AG04449 (cell line): ENCODE measurements around the gene ASH1L.
"Not testable (repeated sequence)": the region's sequence is repeated elsewhere in the genome, so short reads cannot be mapped to it uniquely, and the experiment has no call there.

Experiments used
- CTCF ChIA-PET: fragments of 350-600 bp; formaldehyde crosslinking; extraction: SDS; loops from one replicate; lab custom pipeline; 2021; ENCODE audit warnings: antibody characterized with exemption; lab: Yijun Ruan, JAX
- POLR2A ChIA-PET: fragments of 400-600, 350-600 bp; formaldehyde crosslinking; extraction: SDS; loops from one replicate; lab custom pipeline; 2020; ENCODE audit warnings: antibody characterized with exemption, inconsistent platforms; lab: Yijun Ruan, JAX
- DNase-seq: peaks from one replicate; pipeline ENCODE4 v3.0.0-alpha.2; 2010; ENCODE audit warnings: low read depth, low spot score
- H3K4me3 ChIP-seq: 2 replicates; pipeline ENCODE4 v1.5.1; 2011; ENCODE audit warnings: low read depth, mild to moderate bottlenecking, control low read depth, low read length
- TF ChIP-seq, protein P1 (sequence below): IDR thresholded peaks from one replicate; pipeline ENCODE4 v1.5.1; 2011; ENCODE audit warnings: mild to moderate bottlenecking, moderate library complexity, low read length, control low read depth, inconsistent platforms; ENCODE audit not compliant: insufficient read depth; ENCODE audit errors: missing control alignments

Gene ASH1L

DNA sequence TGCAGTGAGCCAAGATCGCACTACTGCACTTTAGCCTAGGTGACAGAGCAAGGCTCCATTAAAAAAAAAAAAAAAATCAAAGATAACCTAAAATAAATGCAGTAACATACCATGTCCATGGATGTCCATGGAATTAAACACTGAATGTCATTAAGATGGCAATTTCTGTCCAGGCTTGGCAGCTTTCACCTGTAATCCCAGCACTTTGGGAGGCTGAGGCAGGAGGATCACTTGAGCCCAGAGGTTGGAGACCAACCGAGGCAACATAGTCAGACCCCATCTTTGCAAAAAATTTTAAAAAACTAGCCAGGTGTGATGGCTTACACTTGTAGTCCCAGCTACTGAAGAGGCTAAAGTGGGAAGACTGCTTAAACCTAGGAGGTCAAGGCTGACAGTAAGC is 141.8 kb downstream of the ASH1L start:
- CTCF ChIA-PET, result no interaction called here
- POLR2A ChIA-PET, result no interaction called here

GRCh38 chr1:155411840-155412239 is 150.8 kb downstream of the ASH1L start:
- DNase-seq, H3K4me3 ChIP-seq, POLR2A ChIA-PET, CTCF ChIA-PET: not testable (repeated sequence)

More for the DNA sequence above, 141.8 kb downstream of the ASH1L start:
- TF ChIP-seq, protein P1, sequence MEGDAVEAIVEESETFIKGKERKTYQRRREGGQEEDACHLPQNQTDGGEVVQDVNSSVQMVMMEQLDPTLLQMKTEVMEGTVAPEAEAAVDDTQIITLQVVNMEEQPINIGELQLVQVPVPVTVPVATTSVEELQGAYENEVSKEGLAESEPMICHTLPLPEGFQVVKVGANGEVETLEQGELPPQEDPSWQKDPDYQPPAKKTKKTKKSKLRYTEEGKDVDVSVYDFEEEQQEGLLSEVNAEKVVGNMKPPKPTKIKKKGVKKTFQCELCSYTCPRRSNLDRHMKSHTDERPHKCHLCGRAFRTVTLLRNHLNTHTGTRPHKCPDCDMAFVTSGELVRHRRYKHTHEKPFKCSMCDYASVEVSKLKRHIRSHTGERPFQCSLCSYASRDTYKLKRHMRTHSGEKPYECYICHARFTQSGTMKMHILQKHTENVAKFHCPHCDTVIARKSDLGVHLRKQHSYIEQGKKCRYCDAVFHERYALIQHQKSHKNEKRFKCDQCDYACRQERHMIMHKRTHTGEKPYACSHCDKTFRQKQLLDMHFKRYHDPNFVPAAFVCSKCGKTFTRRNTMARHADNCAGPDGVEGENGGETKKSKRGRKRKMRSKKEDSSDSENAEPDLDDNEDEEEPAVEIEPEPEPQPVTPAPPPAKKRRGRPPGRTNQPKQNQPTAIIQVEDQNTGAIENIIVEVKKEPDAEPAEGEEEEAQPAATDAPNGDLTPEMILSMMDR, result no peak
- no peak overlapping the region for H3K4me3 ChIP-seq
- no peak for DNase-seq

DNA sequence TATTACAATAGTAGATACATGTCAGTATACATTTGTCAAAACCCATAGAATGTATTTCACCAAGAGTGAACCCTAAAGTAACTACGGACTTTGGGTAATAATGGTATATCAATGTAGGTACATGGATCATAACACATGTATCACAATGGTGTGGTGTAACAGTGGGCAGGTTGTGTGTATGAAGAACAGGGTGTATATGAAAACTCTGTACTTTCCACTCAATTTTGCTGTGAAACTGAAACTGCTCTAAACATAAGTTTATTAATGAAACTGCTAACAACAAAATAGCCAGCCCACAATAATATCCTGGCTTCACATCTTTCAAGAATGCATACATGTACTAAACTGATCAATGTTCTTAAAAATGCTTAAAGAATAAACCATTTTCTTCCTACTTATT is 151.7 kb downstream of the ASH1L start:
- DNase-seq, result no peak
- H3K4me3 ChIP-seq, result no peak overlapping the region
- CTCF ChIA-PET, result interaction anchor here (1.4 kb wide), 1 partner anchor 160 kb away, joined by 5 read pairs; no protein-coding TSS in a partner anchor
- POLR2A ChIA-PET, result no interaction called here
- TF ChIP-seq, protein P1, result no peak

DNA sequence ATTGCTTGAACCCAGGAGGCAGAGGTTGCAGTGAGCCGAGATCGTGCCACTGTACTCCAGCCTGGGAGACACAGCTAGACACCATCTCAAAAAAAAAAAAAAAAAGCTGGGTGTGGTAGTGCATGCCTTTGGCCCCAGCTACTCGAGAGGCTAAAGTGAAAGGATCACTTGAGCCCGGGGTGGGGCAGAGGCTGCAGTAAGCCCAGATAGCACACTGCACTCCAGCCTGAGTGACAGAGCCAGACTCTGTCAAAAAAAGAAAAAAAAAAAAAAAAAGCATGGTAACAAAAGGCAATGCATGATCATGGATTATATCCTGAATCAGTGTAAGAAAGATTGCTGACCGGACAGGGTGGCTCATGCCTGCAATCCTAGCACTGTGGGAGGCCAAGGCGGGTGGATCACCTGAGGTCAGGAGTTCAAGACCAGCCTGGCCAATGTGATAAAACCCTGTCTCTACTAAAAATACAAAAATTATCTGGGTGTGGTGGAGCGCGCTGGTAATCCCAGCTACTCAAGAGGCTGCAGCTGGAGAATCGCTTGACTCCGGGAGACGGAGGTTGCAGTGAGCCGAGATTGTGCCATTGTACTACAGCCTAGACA is 165.6 kb downstream of the ASH1L start:
- POLR2A ChIA-PET, result no interaction called here
- CTCF ChIA-PET, result interaction anchor here (1.3 kb wide), 1 partner anchor 41 kb away, joined by 3 read pairs; no protein-coding TSS in a partner anchor
- DNase-seq, result no peak
- TF ChIP-seq, protein P1, result no peak
- H3K4me3 ChIP-seq, result no peak overlapping the region

DNA sequence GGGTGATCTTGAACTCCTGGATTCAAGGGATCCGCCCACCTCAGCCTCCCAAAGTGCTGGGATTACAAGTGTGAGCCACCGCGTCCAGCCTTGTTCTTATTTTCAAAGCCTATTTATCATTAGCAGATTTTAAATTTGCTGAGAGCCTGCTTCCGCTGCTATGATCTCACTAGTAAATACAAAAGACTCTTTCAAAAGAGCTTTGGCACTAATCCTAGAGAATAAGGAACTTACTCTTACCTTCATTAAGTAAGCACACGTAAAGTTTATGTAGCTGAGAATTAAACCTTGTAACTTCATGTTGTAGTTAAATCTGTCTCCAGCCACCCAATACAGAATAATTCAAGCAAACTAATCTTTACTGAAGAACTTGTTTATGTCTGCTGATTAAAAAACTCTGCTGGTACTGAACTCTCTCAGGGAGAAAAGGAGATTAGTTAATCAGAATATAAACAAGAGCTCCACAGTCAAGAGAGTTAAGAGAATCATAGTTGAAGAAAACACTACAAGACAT is 169.6 kb downstream of the ASH1L start:
- CTCF ChIA-PET, result interaction anchor here (1.3 kb wide), 1 partner anchor 69 kb away, joined by 3 read pairs; no protein-coding TSS in a partner anchor
- TF ChIP-seq, protein P1, result no peak
- H3K4me3 ChIP-seq, result no peak overlapping the region
- no peak for DNase-seq
- POLR2A ChIA-PET, result no interaction called here

DNA sequence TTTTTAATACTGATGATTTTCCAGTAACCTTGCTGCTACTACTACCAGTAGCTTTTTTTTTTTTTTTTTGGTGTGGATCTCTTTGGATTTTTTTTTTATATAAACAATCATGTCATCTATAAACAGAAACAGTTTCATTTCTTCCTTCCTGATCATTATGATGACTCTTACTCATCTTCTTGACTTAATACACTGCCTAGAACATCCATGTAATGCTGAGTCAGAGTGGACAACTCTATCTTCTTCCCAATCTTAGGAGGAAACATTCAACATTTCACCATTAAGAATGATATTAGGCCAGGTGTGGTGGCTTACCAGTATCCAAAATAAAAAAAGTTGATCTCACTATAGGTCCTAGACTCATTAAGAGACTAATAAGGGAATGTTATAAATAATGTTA is 172.8 kb downstream of the ASH1L start:
- ChIA-PET CTCF (no interaction called here), POLR2A (no interaction called here)
- no peak overlapping the region for H3K4me3 ChIP-seq
- DNase-seq, result no peak
- TF ChIP-seq, protein P1, result no peak

GRCh38 chr1:155385836-155386235 is 176.8 kb downstream of the ASH1L start:
- H3K4me3 ChIP-seq, DNase-seq: not testable (repeated sequence)
- ChIA-PET POLR2A (interaction anchor here (0.6 kb wide), 1 partner anchor 415 kb away, joined by 3 read pairs; no protein-coding TSS in a partner anchor), CTCF (interaction anchor here (1.1 kb wide), 1 partner anchor 10 kb away, joined by 3 read pairs; no protein-coding TSS in a partner anchor)
